Measurements from ENCODE around the gene CRNKL1.

CRNKL1 gene

DNA sequence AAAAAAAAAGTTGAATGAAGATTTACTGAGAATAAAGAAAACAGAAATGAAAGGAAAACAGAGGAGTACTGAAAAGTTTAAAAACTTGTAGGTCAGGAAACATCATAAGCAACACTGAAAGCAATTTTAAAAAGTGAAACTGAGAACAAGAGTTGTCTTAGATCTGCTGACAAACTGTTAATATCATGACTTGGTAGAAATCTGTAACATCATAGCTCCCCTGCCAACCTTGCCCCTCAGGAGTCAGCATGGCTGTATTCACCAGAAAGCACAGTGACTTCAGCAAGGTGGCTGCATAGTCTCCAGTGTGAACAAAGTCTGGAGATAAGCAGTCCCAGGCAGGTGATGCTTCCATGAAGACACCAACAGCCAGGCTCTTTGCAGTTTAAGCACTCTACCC lies 29.8 kb downstream of the CRNKL1 start:
- TF ChIP-seq, protein P1, sequence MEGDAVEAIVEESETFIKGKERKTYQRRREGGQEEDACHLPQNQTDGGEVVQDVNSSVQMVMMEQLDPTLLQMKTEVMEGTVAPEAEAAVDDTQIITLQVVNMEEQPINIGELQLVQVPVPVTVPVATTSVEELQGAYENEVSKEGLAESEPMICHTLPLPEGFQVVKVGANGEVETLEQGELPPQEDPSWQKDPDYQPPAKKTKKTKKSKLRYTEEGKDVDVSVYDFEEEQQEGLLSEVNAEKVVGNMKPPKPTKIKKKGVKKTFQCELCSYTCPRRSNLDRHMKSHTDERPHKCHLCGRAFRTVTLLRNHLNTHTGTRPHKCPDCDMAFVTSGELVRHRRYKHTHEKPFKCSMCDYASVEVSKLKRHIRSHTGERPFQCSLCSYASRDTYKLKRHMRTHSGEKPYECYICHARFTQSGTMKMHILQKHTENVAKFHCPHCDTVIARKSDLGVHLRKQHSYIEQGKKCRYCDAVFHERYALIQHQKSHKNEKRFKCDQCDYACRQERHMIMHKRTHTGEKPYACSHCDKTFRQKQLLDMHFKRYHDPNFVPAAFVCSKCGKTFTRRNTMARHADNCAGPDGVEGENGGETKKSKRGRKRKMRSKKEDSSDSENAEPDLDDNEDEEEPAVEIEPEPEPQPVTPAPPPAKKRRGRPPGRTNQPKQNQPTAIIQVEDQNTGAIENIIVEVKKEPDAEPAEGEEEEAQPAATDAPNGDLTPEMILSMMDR (IDR thresholded peaks at IDR 0.05; ENCODE audit: low read depth, low read length, missing control alignments): no peak
- no peak overlapping the region for H3K4me3 ChIP-seq (ENCODE audit: low read depth, low read length)
- no peak for DNase-seq (ENCODE audit: low read depth)
- in situ Hi-C loops (cut with HindIII; ENCODE audit: low sequenced_read_pairs): no loop called here

DNA sequence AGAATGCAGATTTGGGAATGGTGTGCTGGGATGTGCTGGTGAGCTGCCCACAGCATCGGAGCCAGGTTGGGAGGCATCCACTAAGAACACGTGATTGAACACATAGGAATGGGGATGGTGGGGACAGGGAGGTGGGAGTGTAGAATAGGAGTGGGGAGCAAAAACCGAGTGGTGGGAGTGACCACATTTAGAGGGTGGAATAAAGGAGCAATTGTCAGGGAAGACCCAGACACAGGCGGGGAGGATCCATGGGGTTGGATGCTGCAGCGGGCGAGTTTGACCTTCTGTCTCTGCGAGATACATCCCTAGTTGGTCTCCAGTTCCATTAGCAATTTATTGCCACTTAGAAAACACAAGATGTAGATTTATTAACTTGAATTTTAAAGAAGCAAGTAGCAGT lies 30.4 kb downstream of the CRNKL1 start:
- in situ Hi-C loops (cut with HindIII; ENCODE audit: low sequenced_read_pairs): no loop called here
- TF ChIP-seq, protein P1 (IDR thresholded peaks at IDR 0.05; ENCODE audit: low read depth, low read length, missing control alignments): no peak
- no peak for DNase-seq (ENCODE audit: low read depth)
- no peak overlapping the region for H3K4me3 ChIP-seq (ENCODE audit: low read depth, low read length)

DNA sequence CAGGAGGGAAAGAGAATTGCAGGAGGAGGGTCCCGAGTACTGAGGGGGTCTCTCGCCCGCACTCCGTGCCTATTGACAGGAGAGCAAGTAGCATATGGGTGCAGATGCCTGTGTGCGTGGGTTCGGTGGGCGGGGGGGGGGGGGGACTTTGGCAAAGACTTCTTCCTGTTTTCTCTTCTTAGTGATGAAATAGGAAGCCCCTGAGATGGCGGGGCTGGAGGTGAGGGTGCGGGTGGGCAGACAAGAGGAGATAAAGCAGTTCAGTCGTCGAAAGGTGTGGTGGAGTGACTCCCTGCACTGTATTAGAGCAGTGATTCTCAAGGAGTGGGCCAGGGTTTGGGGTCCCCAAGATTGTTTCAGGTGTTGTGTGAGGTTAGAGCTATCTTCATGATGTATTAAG lies 31.4 kb downstream of the CRNKL1 start:
- H3K4me3 ChIP-seq (ENCODE audit: low read depth, low read length): no peak overlapping the region
- no peak for DNase-seq (ENCODE audit: low read depth)
- in situ Hi-C loops (cut with HindIII; ENCODE audit: low sequenced_read_pairs): no loop called here
- TF ChIP-seq, protein P1 (IDR thresholded peaks at IDR 0.05; ENCODE audit: low read depth, low read length, missing control alignments): no peak

DNA sequence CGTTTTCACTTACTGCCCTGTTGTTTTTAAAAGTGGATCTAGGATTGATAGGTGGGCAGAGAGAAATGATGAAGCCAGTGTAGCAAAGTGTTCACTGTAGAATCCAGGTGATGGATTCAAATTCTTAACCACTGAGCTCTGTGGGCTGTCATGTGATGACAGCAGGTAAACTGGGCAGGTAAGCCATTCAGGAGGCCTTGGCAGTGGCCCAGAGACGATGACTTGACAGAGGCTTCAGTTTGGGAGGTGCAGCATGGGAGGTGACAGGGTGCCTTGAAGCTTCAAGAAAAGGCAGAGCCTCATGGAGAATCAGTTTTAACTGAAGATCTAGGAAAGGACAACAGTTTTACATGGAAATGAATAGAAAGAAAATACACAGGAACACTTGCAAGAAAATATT lies 33.1 kb downstream of the CRNKL1 start:
- no peak for DNase-seq (ENCODE audit: low read depth)
- TF ChIP-seq, protein P1 (IDR thresholded peaks at IDR 0.05; ENCODE audit: low read depth, low read length, missing control alignments): no peak
- H3K4me3 ChIP-seq (ENCODE audit: low read depth, low read length): no peak overlapping the region
- in situ Hi-C loops (cut with HindIII; ENCODE audit: low sequenced_read_pairs): no loop called here

DNA sequence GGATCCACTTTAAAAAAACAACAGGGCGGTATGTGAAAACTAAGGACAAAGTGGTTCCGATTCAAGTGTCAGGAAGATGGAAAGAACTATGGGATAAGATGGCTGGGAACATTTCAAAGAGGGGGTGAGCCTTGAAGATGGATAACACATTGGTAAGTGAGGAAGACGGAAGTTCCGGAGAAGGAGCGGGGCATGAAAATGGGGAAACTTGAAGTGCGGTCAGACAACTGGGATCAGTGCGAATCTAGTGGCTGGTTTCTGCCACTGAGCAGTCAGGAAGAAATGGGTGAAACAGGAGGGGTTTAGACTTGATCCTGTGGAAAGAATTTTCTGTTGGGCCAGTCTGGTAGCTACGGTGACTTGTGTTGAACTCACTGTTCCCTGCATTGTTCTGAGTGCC lies 33.9 kb downstream of the CRNKL1 start:
- TF ChIP-seq, protein P1 (IDR thresholded peaks at IDR 0.05; ENCODE audit: low read depth, low read length, missing control alignments): no peak
- DNase-seq (ENCODE audit: low read depth): no peak
- H3K4me3 ChIP-seq (ENCODE audit: low read depth, low read length): peak overlapping the region; percentile 93
- in situ Hi-C loops (cut with HindIII; ENCODE audit: low sequenced_read_pairs): no loop called here

- H3K4me3 ChIP-seq (ENCODE audit: low read depth, low read length): peak overlapping the region; percentile 93
- in situ Hi-C loops (cut with HindIII; ENCODE audit: low sequenced_read_pairs): no loop called here
- TF ChIP-seq, protein P1 (IDR thresholded peaks at IDR 0.05; ENCODE audit: low read depth, low read length, missing control alignments): peak; percentile 3
Observed at GRCh38 chr20:20017844-20018185, 34.5 kb downstream of the CRNKL1 start.

More at GRCh38 chr20:20017844-20018185, 34.5 kb downstream of the CRNKL1 start:
- no peak for DNase-seq (ENCODE audit: low read depth)
